Left ventricle myocardium superior (tissue), 1 donor: Measurements from ENCODE around the gene FRG2B. TPM values are rescaled to one million over a fixed set of nuclear protein-coding genes. Genes with fewer than 3 reads are reported as not detected.
"Not testable (repeated sequence)": the region's sequence is repeated elsewhere in the genome, so short reads cannot be mapped to it uniquely, and the experiment has no call there.

Experiments used
- ATAC-seq: fragments of 200-7000 bp; cut with Tn5 transposase; one replicate; pipeline ENCODE4 v1.9.1; 2020; ENCODE audit warnings: mild to moderate bottlenecking, moderate library complexity
- DNase-seq: peaks from one replicate; pipeline ENCODE4 v3.0.0-alpha.2; 2020
- intact Hi-C: fragments of 100-400 bp; cut with micrococcal nuclease; formaldehyde crosslinking; loops from one replicate; pipeline ENCODE4 v1.11.0; 2022
- long read RNA-seq: library from polyadenylated mRNA; unstranded; transcript quantifications from one replicate; pipeline ENCODE4 v2.0.0, GENCODE V29; 2021
- total RNA-seq: library from RNA; stranded (reverse); fragmentation: NEBNext Ultra II Directional; extraction: Animal tissue kit (Norgen Biotek cat#: 25700); gene quantifications from one replicate; pipeline ENCODE4 v1.2.1, GENCODE V29; 2021
- donor health status: DM: no; HTN: yes; CAD: no; lungs with severe emphysema.

The FRG2B gene
- total RNA-seq, result not detected
- long read RNA-seq, result 0 reads

DNA sequence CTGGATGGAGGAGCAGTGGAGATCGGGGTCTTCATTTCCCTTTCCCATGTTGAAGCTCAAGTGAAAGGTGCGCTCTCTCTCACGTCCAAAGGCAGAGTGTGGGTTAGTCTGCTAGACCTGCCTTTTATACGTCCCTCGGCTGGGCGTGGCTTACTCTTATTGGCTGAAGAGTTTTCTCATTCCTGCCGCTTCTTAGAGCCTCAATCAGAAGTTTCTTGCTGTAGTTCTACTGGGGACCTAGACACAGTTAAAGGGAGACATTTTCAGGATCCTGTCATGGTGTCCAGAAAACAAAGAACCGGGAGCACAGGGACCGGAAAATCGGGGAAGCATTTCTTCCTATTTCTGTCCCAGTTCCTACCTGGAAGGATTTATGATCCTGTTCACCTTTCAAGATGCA, at the start of gene FRG2B:
FRG2B (minus strand) TSS at position 101 of the 400 bp plus-strand sequence; CDS start at position 48, 53 bp downstream.
- intact Hi-C loops, ATAC-seq, DNase-seq: not testable (repeated sequence)

- ATAC-seq, result peak; percentile 37
- intact Hi-C loops, DNase-seq: not testable (repeated sequence)
Measured at GRCh38 chr10:133667446-133667845, 40.9 kb upstream of the FRG2B start.

DNA sequence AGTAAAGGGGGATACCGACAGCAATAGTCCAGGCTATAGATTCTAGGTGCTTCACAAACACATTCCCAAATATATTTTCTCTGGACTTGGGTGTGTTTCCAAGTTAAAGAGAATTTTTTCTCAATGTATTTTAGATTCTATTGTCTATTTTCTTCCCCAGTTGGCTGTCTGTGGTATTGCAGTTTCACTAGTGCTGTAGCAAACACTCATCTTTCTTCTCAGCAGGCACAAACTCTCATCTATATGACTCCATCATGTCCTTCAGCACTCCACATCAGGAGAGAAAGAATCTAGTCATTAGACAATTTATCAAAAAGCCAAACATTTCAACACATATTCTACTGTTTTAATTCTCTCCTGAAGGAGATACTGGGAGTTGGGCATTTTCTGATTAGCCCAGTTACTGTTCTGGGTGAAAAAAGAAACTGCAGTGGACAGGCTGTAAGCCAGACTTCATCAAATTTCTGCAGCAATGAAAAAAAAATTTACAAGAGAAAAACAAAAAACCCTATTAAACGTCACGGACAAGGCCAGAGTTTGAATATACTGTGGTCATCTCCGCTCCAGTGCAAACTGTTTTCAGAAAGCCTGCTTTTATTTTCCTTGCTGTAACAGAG, 37.1 kb upstream of the FRG2B start:
- ATAC-seq, DNase-seq, intact Hi-C loops: not testable (repeated sequence)

- ATAC-seq, intact Hi-C loops, DNase-seq: not testable (repeated sequence)
Measured at GRCh38 chr10:133661122-133661521, 34.5 kb upstream of the FRG2B start.

- intact Hi-C loops, DNase-seq, ATAC-seq: not testable (repeated sequence)
Measured at GRCh38 chr10:133660516-133660915, 33.9 kb upstream of the FRG2B start.

- ATAC-seq, DNase-seq, intact Hi-C loops: not testable (repeated sequence)
Measured at GRCh38 chr10:133657276-133657675, 30.7 kb upstream of the FRG2B start.

GRCh38 chr10:133648872-133649455, 22.4 kb upstream of the FRG2B start:
- intact Hi-C loops, result not testable (repeated sequence)
- peak; percentile 49 for DNase-seq

GRCh38 chr10:133647075-133647748, 20.6 kb upstream of the FRG2B start:
- DNase-seq, intact Hi-C loops, ATAC-seq: not testable (repeated sequence)

More at GRCh38 chr10:133648872-133649455, 22.4 kb upstream of the FRG2B start:
- ATAC-seq, result not testable (repeated sequence)

- DNase-seq, ATAC-seq, intact Hi-C loops: not testable (repeated sequence)
Measured at GRCh38 chr10:133637846-133638235, 11.2 kb upstream of the FRG2B start.

- DNase-seq, ATAC-seq, intact Hi-C loops: not testable (repeated sequence)
Measured at GRCh38 chr10:133637202-133637845, 10.7 kb upstream of the FRG2B start.

GRCh38 chr10:133630723-133631249, 4.2 kb upstream of the FRG2B start:
- intact Hi-C loops, ATAC-seq, DNase-seq: not testable (repeated sequence)

GRCh38 chr10:133622544-133622943, 4.1 kb downstream of the FRG2B start:
- DNase-seq, intact Hi-C loops, ATAC-seq: not testable (repeated sequence)

GRCh38 chr10:133618851-133619250, 7.7 kb downstream of the FRG2B start:
- no peak for ATAC-seq
- no peak for DNase-seq
- intact Hi-C loops, result no loop called here

GRCh38 chr10:133617196-133617595, 9.4 kb downstream of the FRG2B start:
- intact Hi-C loops, result no loop called here
- DNase-seq, result no peak
- ATAC-seq, result no peak

- intact Hi-C loops, result no loop called here
- DNase-seq, result no peak
- ATAC-seq, result peak; percentile 38
Measured at GRCh38 chr10:133616371-133617130, 10.0 kb downstream of the FRG2B start.

- peak; percentile 19 for ATAC-seq
- DNase-seq, result no peak
- intact Hi-C loops, result no loop called here
Measured at GRCh38 chr10:133614830-133615580, 11.6 kb downstream of the FRG2B start.

GRCh38 chr10:133613699-133614098, 12.9 kb downstream of the FRG2B start:
- DNase-seq, result no peak
- no peak for ATAC-seq
- intact Hi-C loops, result no loop called here

DNA sequence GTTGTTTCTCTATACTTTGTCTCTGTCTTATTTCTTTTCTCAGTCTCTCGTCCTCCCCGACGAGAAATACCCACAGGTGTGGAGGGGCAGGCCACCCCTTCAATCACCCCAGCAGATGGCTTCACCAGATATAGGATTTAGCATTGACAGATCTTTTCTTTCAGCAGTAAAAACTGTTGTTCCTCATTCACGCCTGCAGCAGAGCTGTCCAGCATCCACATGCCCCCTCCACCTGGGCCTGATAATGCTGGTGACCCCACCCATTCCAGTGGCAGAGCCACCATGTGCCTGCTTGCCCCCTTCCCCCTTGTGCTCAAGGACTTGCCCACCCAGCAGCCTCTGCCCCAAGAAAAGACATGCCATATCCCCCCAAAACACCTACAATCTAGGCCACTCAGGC, 15.5 kb downstream of the FRG2B start:
- no peak for ATAC-seq
- DNase-seq, result no peak
- intact Hi-C loops, result no loop called here
